ENCODE measurements around the gene GDF15.

- TF ChIP-seq POLR2A (IDR thresholded peaks at IDR 0.05) (no peak), CTCF (IDR thresholded peaks at IDR 0.05) (no peak)
These were observed 44.6 kb downstream of the GDF15 start for GRCh38 chr19:18430417-18431144.

Data from adrenal gland (tissue), 5 donors.